SU-DHL-6 (cell line): ENCODE results near the gene RBMS2.

Experiments used
- H2AFZ ChIP-seq: fragments of 200-600 bp; sonication (generic); 2 replicates; pipeline ENCODE4 v1.6.1; 2014; ENCODE audit warnings: low read depth, mild to moderate bottlenecking, moderate library complexity, mixed read lengths, antibody characterized with exemption, low read length; ENCODE audit not compliant: severe bottlenecking
- H3F3A ChIP-seq: fragments of 200-600 bp; shearing (Covaris generic); 2 replicates; pipeline ENCODE4 v1.6.0; 2016; ENCODE audit warnings: antibody characterized with exemption, mild to moderate bottlenecking; ENCODE audit not compliant: insufficient read depth
- H3K27ac ChIP-seq: fragments of 200-600 bp; sonication (generic); 2 replicates; pipeline ENCODE4 v1.5.1; 2016; ENCODE audit warnings: low read depth, mild to moderate bottlenecking, low read length, moderate library complexity, mixed read lengths
- H3K27me3 ChIP-seq: fragments of 200-600 bp; sonication (generic), shearing (Covaris generic); 2 replicates; pipeline ENCODE4 v1.6.0; 2014; ENCODE audit warnings: mild to moderate bottlenecking, low read length
- H3K36me3 ChIP-seq: fragments of 200-600 bp; sonication (generic); 2 replicates; pipeline ENCODE4 v1.6.1; 2014; ENCODE audit warnings: mild to moderate bottlenecking, low read length, mixed read lengths
- H3K4me2 ChIP-seq: fragments of 300-600, 200-600 bp; shearing (Covaris generic), sonication (generic); 2 replicates; pipeline ENCODE4 v1.6.0; 2014; ENCODE audit warnings: low read length, low read depth, mild to moderate bottlenecking; ENCODE audit not compliant: poor library complexity, severe bottlenecking
- H3K4me3 ChIP-seq: fragments of 200-600 bp; sonication (generic); 2 replicates; pipeline ENCODE4 v1.5.1; 2014; ENCODE audit warnings: antibody characterized with exemption, low read length, mild to moderate bottlenecking, mixed read lengths; ENCODE audit not compliant: insufficient read depth, poor library complexity, severe bottlenecking
- H3K79me2 ChIP-seq: fragments of 200-600 bp; sonication (generic); 2 replicates; pipeline ENCODE4 v1.6.1; 2014; ENCODE audit warnings: mild to moderate bottlenecking, low read length, moderate library complexity; ENCODE audit not compliant: insufficient read depth
- H3K9ac ChIP-seq: fragments of 200-600 bp; sonication (generic); 2 replicates; pipeline ENCODE4 v1.7.0; 2014; ENCODE audit warnings: mild to moderate bottlenecking, low read length
- H3K9me2 ChIP-seq: fragments of 200-600 bp; sonication (generic); replicated peaks from 2 replicates; pipeline ENCODE4 v1.6.1; 2014; ENCODE audit warnings: low read length; ENCODE audit not compliant: insufficient read depth
- H3K9me3 ChIP-seq: fragments of 200-600 bp; sonication (generic); 2 replicates; pipeline ENCODE4 v1.6.1; 2014; ENCODE audit warnings: low read length, mixed read lengths; ENCODE audit not compliant: insufficient read depth
- H4K20me1 ChIP-seq: fragments of 200-600 bp; sonication (generic); 2 replicates; pipeline ENCODE4 v1.6.1; 2014; ENCODE audit warnings: low read depth, mild to moderate bottlenecking, antibody characterized with exemption, low read length, moderate library complexity, mixed read lengths
- CTCF ChIP-seq: fragments of 200-600 bp; sonication (generic); IDR thresholded peaks from one replicate; pipeline ENCODE4 v1.5.1; 2017; ENCODE audit warnings: antibody characterized with exemption, mild to moderate bottlenecking, low read length, moderate library complexity; ENCODE audit not compliant: insufficient read depth, poor library complexity, severe bottlenecking
- EZH2phosphoT487 ChIP-seq: fragments of 200-600 bp; sonication (generic), shearing (Covaris generic); conservative IDR thresholded peaks from 2 replicates; pipeline ENCODE4 v1.6.1; 2018; ENCODE audit warnings: mild to moderate bottlenecking, antibody characterized with exemption, low read length, moderate library complexity, mixed read lengths

Gene RBMS2

DNA sequence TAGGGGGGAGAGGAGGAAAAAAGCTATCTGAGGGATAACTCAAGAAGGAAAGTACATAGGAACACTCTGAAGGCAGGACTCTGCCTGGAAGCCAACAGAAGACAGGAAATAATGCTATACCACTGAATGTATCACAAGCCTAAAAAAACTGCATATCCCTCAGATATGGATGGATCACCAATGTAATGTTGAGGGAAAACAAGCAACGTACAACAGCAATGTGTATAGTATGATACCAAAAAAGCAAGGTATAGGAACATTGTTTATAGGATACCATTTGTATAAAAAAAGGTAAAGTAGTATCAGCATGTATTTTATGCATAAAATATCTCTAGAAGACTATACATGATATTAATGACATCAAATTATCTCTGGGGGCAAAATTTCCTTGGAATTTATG lies 37.1 kb upstream of the RBMS2 start:
- no peaks in the 10 kb centered on the region for H3K79me2 ChIP-seq
- no peak overlapping the region for H2AFZ ChIP-seq
- no peak overlapping the region for H3K4me3 ChIP-seq
- H4K20me1 ChIP-seq = no peaks in the 10 kb centered on the region
- H3K9me3 ChIP-seq = no peaks in the 10 kb centered on the region
- H3K4me2 ChIP-seq = no peak overlapping the region
- no peak overlapping the region for H3K9ac ChIP-seq
- no peaks in the 10 kb centered on the region for H3F3A ChIP-seq
- no peaks in the 10 kb centered on the region for H3K27me3 ChIP-seq
- TF ChIP-seq CTCF (no peak), EZH2phosphoT487 (no peak)
- H3K36me3 ChIP-seq = no peaks in the 10 kb centered on the region
- no peaks in the 10 kb centered on the region for H3K9me2 ChIP-seq
- H3K27ac ChIP-seq = no peak overlapping the region

DNA sequence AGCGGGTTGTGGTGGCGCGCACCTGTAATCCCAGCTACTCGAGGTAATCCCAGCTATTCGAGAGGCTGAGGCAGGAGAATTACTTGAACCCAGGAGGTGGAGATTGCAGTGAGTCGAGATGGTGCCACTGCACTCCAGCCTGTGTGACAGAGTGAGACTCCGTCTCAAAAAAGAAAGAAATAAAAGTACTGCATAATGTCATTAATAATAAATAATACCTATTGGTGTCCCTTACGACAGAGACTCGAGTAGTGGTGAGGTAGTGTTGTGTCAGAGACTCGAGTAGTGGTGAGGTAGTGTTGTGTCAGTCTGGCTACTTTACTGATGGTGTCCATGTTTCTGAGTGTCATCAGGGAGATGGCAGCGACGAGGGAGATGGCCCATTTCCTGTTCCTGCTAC lies 34.9 kb upstream of the RBMS2 start:
- no peaks in the 10 kb centered on the region for H3K9me3 ChIP-seq
- H3F3A ChIP-seq = no peaks in the 10 kb centered on the region
- no peak overlapping the region for H3K4me3 ChIP-seq
- no peaks in the 10 kb centered on the region for H3K79me2 ChIP-seq
- no peaks in the 10 kb centered on the region for H3K36me3 ChIP-seq
- H3K27me3 ChIP-seq = no peaks in the 10 kb centered on the region
- no peak overlapping the region for H3K27ac ChIP-seq
- no peak overlapping the region for H3K4me2 ChIP-seq
- no peaks in the 10 kb centered on the region for H4K20me1 ChIP-seq
- H2AFZ ChIP-seq = no peak overlapping the region
- no peak for TF ChIP-seq EZH2phosphoT487
- no peak for TF ChIP-seq CTCF
- no peaks in the 10 kb centered on the region for H3K9me2 ChIP-seq
- H3K9ac ChIP-seq = no peak overlapping the region

- H3K4me3 ChIP-seq = no peak overlapping the region
- H3K79me2 ChIP-seq = no peaks in the 10 kb centered on the region
- no peaks in the 10 kb centered on the region for H3F3A ChIP-seq
- H3K36me3 ChIP-seq = no peaks in the 10 kb centered on the region
- no peak overlapping the region for H3K27ac ChIP-seq
- no peaks in the 10 kb centered on the region for H4K20me1 ChIP-seq
- H3K27me3 ChIP-seq = no peaks in the 10 kb centered on the region
- TF ChIP-seq EZH2phosphoT487 (no peak), CTCF (no peak)
- peak overlapping the region; percentile 41 for H3K4me2 ChIP-seq
- H2AFZ ChIP-seq = no peak overlapping the region
- no peaks in the 10 kb centered on the region for H3K9me3 ChIP-seq
- H3K9me2 ChIP-seq = no peaks in the 10 kb centered on the region
- peak overlapping the region; percentile 29 for H3K9ac ChIP-seq
Observed at GRCh38 chr12:56487448-56488040, 34.1 kb upstream of the RBMS2 start.
